ENCODE measurements around the gene PLEKHG5.

DNA sequence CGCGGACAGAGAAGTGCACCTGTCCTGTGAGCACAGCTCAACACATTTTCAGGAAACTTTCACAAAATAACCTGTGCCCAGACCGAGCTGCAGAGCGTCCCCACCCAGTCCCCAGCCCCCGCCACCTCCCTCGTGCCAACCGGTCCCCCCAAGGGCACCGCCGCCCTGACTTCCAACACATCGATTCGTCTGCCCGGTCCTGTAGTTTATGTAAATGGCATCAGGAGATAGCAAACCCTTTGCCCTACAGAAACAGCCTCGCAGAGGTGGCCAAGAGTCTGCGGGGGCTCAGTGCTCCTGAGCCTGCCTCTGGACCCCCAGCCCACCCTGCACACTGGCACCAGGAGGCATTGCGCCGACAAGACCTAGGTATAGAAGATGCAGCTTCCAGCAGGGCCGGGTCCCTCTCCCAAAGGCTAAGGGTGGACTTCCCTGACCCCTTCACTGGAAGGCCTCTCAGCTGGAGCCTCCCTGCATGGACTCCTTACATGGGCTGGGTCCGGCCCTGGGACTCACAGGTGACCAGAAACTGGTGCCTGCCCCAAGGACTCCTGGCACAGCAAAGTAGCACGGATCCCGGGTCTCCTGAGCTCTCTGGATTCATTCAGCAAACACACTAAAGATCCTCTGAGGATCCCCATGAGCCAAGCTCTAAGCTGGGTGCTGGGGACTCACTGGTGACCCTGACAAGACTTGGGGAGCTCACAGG is 6.6 kb upstream of the PLEKHG5 start:
- TF ChIP-seq, protein P1, sequence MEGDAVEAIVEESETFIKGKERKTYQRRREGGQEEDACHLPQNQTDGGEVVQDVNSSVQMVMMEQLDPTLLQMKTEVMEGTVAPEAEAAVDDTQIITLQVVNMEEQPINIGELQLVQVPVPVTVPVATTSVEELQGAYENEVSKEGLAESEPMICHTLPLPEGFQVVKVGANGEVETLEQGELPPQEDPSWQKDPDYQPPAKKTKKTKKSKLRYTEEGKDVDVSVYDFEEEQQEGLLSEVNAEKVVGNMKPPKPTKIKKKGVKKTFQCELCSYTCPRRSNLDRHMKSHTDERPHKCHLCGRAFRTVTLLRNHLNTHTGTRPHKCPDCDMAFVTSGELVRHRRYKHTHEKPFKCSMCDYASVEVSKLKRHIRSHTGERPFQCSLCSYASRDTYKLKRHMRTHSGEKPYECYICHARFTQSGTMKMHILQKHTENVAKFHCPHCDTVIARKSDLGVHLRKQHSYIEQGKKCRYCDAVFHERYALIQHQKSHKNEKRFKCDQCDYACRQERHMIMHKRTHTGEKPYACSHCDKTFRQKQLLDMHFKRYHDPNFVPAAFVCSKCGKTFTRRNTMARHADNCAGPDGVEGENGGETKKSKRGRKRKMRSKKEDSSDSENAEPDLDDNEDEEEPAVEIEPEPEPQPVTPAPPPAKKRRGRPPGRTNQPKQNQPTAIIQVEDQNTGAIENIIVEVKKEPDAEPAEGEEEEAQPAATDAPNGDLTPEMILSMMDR (IDR thresholded peaks at IDR 0.05): no peak
- no peak for TF ChIP-seq POLR2A (IDR thresholded peaks at IDR 0.05)

All from right lobe of liver (tissue), 4 donors.